H54 (cell line): ENCODE data around the gene AATK.

Experiments
- DNase-seq: peaks from one replicate; pipeline ENCODE4 v3.0.0; 2011; ENCODE audit warnings: low spot score, mixed read lengths; ENCODE audit not compliant: insufficient read length
- FAIRE-seq: peaks from 3 replicates; lab custom pipeline; 2011; peaks lifted over from hg19 to GRCh38; lab: Jason Lieb, UNC
- POLR2A ChIP-seq: IDR thresholded peaks from 2 replicates; pipeline ENCODE4 v1.6.1; 2011; ENCODE audit warnings: low read depth, mild to moderate bottlenecking, low read length

Gene AATK

GRCh38 chr17:81132770-81133723 is 33.0 kb downstream of the AATK start:
- TF ChIP-seq POLR2A: no peak
- FAIRE-seq (no peak), DNase-seq (no peak)

- DNase-seq (no peak), FAIRE-seq (no peak)
- no peak for TF ChIP-seq POLR2A
These were observed 33.9 kb downstream of the AATK start for GRCh38 chr17:81132197-81132540.

- DNase-seq (no peak), FAIRE-seq (no peak)
- TF ChIP-seq POLR2A: no peak
These were observed 34.4 kb downstream of the AATK start for GRCh38 chr17:81131486-81132196.

GRCh38 chr17:81130385-81131361 is 35.3 kb downstream of the AATK start:
- no peak for FAIRE-seq
- no peak for TF ChIP-seq POLR2A
- DNase-seq: no peak

GRCh38 chr17:81129711-81130367 is 36.2 kb downstream of the AATK start:
- FAIRE-seq (no peak), DNase-seq (no peak)
- TF ChIP-seq POLR2A: no peak

GRCh38 chr17:81129289-81129688 is 36.7 kb downstream of the AATK start:
- DNase-seq: no peak
- no peak for TF ChIP-seq POLR2A
- no peak for FAIRE-seq

- no peak for TF ChIP-seq POLR2A
- DNase-seq (no peak), FAIRE-seq (no peak)
These were observed 37.2 kb downstream of the AATK start for GRCh38 chr17:81128774-81129173.

- DNase-seq: no peak
- no peak for TF ChIP-seq POLR2A
- no peak for FAIRE-seq
These were observed 37.7 kb downstream of the AATK start for GRCh38 chr17:81128338-81128737.

GRCh38 chr17:81127526-81128177 is 38.4 kb downstream of the AATK start:
- DNase-seq: no peak
- FAIRE-seq: no peak
- no peak for TF ChIP-seq POLR2A

GRCh38 chr17:81127133-81127455 is 38.9 kb downstream of the AATK start:
- FAIRE-seq: no peak

GRCh38 chr17:81126281-81127132 is 39.5 kb downstream of the AATK start:
- no peak for FAIRE-seq
- TF ChIP-seq POLR2A: no peak
- no peak for DNase-seq

More at GRCh38 chr17:81127133-81127455, 38.9 kb downstream of the AATK start:
- TF ChIP-seq POLR2A: no peak
- no peak for DNase-seq
